NCI-H1694 treated with DMSO at 0.1 percent for 48 hours (cell line): ENCODE data around the gene ROCK1.

Experiments
- DNase-seq: peaks from one replicate; lab custom pipeline; 2025; lab: John Stamatoyannopoulos, UW

ROCK1 gene

GRCh38 chr18:21105936-21106335, 5.7 kb downstream of the ROCK1 start:
- no peak for DNase-seq

DNA sequence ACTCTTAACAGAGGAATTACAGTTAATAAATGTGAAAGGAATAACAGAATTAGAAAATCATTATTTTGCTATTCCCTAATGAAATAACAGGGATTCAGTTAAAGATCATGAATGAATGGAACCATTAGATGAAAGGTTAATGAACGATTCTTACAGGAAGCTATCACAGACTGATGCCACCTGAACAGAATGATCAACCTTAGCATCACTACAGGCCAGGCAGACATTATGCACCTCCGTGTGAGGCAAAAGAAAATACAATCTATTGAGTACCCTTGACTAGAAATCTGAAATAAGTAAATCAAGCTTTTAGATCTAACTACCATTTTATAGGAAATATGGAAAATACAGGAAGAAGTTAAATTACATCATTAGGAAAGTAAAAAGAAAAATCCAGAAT, 10.4 kb downstream of the ROCK1 start:
- DNase-seq, result no peak

GRCh38 chr18:21100678-21101077, 10.9 kb downstream of the ROCK1 start:
- DNase-seq, result no peak

- DNase-seq, result no peak
Observed at GRCh38 chr18:21100146-21100545, 11.5 kb downstream of the ROCK1 start.

DNA sequence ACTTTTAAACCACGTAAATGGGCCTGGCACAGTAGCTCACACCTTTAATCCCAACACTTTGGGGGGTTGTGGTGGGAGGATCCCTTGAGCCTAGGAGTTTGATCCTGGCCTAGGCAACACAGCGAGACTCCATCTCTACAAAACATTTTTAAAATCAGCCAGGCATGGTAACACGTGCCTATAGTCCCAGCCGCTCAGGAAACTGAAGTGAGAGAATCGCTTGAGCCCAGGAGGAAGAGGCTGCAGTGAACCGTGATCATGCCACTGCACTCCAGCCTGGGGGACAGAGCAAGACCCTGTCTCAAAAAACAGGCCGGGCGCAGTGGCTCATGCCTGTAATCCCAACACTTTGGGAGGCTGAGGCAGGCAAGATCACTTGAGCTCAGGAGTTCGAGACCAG, 12.2 kb downstream of the ROCK1 start:
- no peak for DNase-seq

DNA sequence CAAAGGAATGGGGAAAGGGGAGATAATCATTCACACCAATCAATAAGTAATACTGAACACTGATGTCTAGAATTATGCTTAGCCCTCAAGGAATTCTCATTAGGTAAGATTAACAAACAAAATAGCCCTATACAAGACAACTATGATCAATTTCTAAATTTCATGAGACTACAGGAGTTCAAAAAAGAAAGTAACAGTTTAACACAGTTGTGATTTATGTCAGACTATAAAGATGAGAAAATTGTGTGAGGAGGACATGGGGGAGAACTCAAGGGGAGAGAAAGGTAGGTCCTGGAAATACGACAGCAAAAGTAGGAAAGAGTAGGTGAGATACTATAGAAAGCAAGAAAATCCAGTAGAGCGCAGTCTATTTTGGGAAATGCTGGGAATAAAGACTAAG, 14.9 kb downstream of the ROCK1 start:
- no peak for DNase-seq

DNA sequence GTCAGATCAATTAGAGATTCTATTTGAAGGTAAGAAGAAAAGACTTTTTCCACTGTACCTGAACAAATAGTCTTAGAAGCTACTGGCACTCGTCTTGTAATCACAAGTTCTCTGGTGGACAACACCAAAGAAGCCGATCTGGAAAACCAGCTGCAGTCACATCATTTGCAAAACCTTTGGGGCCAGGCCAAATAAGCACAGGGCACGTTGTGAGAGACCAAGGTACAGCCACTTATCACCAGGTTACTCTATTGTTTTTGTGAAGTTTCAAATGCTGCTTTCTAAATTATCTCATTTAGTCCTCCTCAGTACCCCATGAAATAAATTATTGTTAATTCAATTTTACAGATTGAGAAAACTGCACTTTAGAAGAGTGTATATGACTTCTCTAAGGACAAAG, 18.5 kb downstream of the ROCK1 start:
- no peak for DNase-seq

GRCh38 chr18:21090680-21091079, 20.9 kb downstream of the ROCK1 start:
- DNase-seq, result no peak

- no peak for DNase-seq
Observed at GRCh38 chr18:21085579-21086166, 25.9 kb downstream of the ROCK1 start.

DNA sequence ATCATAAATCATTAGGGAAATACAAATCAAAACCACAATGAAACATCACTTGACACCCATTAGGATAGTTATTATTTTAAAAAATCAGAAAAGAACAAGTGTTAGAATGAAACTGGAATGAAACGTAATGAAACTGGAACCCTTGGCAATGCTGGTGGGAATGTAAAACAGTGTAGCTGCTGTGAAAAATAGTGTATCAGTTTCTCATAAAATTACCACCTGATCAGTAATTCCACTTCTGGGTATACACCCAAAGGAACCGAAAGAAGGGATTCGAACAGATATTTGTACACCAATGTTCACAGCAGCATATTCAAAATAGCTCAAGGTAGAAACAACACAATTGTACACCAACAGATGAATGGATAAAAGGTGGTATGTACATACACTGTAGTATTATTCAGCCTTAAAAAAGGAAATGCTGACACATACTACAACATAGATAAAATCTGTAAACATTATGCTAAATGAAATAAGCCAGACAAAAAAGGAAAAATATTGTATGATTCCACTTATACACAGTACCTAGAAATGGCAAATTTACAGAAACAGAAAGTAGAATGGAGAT, 27.0 kb downstream of the ROCK1 start:
- DNase-seq, result no peak

- no peak for DNase-seq
Observed at GRCh38 chr18:21083017-21083416, 28.6 kb downstream of the ROCK1 start.

DNA sequence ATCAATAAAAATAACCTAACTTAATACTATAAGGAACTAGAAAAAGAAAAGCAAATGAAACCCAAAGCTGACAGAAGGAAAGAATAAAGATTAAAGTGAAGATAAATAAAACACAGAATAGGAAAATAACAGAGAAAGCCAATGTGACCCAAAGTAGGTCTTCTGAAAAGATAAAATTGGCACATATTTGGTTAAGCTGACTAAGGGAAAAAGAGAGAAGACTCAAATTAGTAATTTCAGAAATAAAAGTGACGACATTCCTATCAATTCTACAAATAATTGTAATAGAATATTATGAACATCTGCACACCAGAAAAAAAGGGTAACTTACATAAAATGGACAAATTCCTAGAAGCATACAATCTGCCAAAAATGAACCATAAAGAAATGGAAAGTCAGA, 30.2 kb downstream of the ROCK1 start:
- no peak for DNase-seq

GRCh38 chr18:21080576-21080975, 31.0 kb downstream of the ROCK1 start:
- DNase-seq, result no peak

- no peak for DNase-seq
Observed at GRCh38 chr18:21074336-21075323, 37.0 kb downstream of the ROCK1 start.

- DNase-seq, result no peak
Observed at GRCh38 chr18:21073180-21073579, 38.4 kb downstream of the ROCK1 start.

GRCh38 chr18:21071071-21071470, 40.5 kb downstream of the ROCK1 start:
- no peak for DNase-seq

- no peak for DNase-seq
Observed at GRCh38 chr18:21069468-21069867, 42.1 kb downstream of the ROCK1 start.

GRCh38 chr18:21064347-21064746, 47.3 kb downstream of the ROCK1 start:
- DNase-seq, result no peak

DNA sequence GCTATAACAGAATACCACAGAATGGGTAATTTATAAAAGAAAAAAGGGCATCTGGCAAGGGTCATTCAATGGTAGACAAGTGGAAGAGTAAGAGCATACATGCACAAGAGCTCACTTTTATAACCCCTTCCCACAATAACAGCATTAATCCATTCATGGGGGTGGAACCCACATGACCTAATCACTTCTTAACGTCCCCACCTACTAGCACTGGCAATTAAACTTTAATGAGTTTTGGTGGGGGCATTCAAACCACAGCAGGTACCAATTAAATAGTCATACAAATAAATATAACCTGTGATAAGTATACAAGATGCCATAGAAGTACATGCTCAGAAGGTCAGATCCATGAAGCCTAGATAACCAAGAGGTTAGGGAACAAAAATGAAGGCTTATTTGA, 48.6 kb downstream of the ROCK1 start:
- DNase-seq, result no peak

DNA sequence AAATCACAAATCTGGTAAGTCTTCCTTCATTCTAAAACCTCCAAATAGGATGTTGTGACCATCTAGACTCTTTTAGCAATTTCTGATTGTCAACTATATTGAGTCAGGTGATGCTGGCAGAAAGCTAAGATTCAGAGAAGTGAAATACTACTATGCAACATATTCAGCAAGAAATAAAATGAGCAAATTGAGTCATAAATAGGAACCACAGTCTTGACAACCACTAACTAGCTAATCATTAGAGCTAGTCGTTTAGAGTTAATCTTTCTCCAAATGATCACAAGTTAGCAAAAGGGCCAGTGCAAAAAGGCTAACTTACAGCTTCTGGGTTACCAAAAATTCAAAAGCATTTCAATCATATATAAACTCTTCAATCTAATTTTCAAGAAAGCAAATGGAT, 54.5 kb downstream of the ROCK1 start:
- DNase-seq, result no peak

GRCh38 chr18:21056545-21056944, 55.1 kb downstream of the ROCK1 start:
- no peak for DNase-seq

GRCh38 chr18:21054252-21054821, 57.3 kb downstream of the ROCK1 start:
- DNase-seq, result no peak

DNA sequence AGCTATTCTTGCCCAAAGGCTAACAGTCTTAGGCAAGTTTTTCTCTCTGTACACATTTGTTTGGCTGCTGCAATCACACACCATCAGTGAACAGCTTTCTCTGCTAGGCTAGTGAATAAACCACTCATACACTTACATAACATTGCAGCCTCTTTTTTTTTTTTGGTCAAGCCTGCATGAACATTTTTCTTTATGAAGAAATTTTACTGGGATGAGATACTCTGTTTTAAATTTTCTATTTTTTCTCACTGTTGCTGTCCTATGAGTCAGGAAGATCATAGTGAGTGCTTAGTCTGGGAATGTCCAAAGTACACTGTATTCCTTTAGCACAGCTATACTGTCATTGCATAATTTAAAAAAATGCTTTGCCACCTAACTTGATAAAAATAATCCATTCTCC, 58.5 kb downstream of the ROCK1 start:
- no peak for DNase-seq
